D721Med (cell line): Measurements from ENCODE around the gene WFS1.

ENCODE experiments used
- DNase-seq: peaks from one replicate; pipeline ENCODE4 v3.0.0; 2011; ENCODE audit warnings: low spot score; ENCODE audit not compliant: insufficient read length
- FAIRE-seq: peaks from 2 replicates; lab custom pipeline; 2011; peaks lifted over from hg19 to GRCh38; lab: Jason Lieb, UNC
- CTCF ChIP-seq: IDR thresholded peaks from 2 replicates; pipeline ENCODE4 v1.5.1; 2012; ENCODE audit warnings: mild to moderate bottlenecking, control low read depth; ENCODE audit not compliant: insufficient read depth; ENCODE audit errors: missing control alignments

The WFS1 gene

GRCh38 chr4:6253961-6254360, 15.7 kb upstream of the WFS1 start:
- no peak for TF ChIP-seq CTCF
- FAIRE-seq (no peak), DNase-seq (no peak)

DNA sequence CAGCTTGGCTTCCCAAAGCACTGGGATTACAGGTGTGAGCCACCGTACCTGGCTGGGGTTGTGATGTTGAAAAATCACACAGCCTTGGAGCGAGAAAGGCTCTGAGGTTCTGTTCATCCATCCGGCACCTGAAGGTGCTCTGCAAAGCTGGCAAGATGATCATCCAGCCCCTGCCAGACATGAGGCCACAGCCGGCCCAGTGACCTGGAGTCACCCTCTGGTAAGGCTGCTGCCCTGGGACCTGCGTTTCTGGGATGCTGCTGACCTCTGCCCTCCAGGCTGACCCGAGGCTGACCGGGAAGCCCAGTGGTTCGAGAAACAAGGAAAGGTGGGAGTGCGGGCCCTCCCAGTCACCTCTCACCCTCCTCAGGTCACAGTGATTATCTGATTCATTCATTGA, 13.5 kb upstream of the WFS1 start:
- no peak for TF ChIP-seq CTCF
- FAIRE-seq, result no peak
- DNase-seq, result no peak

- TF ChIP-seq CTCF, result no peak
- DNase-seq (no peak), FAIRE-seq (no peak)
These were observed 12.2 kb upstream of the WFS1 start for GRCh38 chr4:6257247-6258025.

DNA sequence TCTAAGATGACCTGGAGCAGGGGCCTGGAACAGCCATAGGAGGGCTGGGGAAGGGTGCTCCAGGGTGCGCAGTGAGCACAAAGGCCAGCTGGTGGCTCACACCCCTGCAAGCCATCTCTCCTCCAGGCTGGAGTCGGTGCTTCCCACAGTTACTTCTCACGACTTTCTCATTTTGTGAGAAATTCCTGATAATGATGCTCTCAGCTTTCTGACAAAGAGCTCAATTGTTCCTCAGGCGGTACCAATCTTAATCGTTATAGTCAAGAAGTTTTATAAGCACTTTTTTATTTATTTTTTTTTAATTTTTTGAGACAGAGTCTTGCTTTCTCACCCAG, 11.7 kb upstream of the WFS1 start:
- DNase-seq (no peak), FAIRE-seq (no peak)
- TF ChIP-seq CTCF, result no peak

GRCh38 chr4:6258741-6259140, 10.9 kb upstream of the WFS1 start:
- no peak for TF ChIP-seq CTCF
- no peak for FAIRE-seq
- no peak for DNase-seq

DNA sequence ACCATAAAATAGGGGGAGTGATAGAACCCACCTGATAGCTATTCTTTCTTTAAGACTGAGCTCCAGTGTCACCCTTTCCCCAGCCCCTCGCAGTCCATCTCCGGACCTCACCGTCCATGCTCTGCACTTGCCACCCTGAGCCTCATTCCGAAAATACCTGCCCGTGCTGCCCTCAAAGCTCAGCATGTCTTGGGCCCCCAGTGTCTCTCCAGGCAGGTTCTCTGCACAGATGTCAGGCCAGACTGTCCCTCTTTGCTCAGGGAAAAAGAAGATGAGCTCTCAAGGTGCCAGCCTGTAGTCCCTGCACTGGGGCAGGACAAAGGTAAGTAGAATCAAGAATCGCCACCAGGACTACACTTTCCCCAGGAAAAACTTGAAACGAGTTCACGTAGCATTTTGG, 9.8 kb upstream of the WFS1 start:
- FAIRE-seq, result no peak

More for the DNA sequence above, 9.8 kb upstream of the WFS1 start:
- no peak for TF ChIP-seq CTCF
- DNase-seq, result no peak
